22Rv1 (cell line): ENCODE measurements around the gene PRKD1.
"Not testable (repeated sequence)": the region's sequence is repeated elsewhere in the genome, so short reads cannot be mapped to it uniquely, and the experiment has no call there.

Experiments used
- ZFX ChIP-seq: fragments of 450-650 bp; IDR thresholded peaks from 2 replicates; pipeline ENCODE4 v1.6.1; 2017; ENCODE audit warnings: antibody characterized with exemption, borderline replicate concordance
- TF ChIP-seq, protein P1 (sequence below): fragments of 450-650 bp; IDR thresholded peaks from 2 replicates; pipeline ENCODE4 v1.5.1; 2017; ENCODE audit warnings: mild to moderate bottlenecking

GRCh38 chr14:29840369-29840892, 87.2 kb downstream of the PRKD1 start:
- TF ChIP-seq, protein P1, sequence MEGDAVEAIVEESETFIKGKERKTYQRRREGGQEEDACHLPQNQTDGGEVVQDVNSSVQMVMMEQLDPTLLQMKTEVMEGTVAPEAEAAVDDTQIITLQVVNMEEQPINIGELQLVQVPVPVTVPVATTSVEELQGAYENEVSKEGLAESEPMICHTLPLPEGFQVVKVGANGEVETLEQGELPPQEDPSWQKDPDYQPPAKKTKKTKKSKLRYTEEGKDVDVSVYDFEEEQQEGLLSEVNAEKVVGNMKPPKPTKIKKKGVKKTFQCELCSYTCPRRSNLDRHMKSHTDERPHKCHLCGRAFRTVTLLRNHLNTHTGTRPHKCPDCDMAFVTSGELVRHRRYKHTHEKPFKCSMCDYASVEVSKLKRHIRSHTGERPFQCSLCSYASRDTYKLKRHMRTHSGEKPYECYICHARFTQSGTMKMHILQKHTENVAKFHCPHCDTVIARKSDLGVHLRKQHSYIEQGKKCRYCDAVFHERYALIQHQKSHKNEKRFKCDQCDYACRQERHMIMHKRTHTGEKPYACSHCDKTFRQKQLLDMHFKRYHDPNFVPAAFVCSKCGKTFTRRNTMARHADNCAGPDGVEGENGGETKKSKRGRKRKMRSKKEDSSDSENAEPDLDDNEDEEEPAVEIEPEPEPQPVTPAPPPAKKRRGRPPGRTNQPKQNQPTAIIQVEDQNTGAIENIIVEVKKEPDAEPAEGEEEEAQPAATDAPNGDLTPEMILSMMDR, result not testable (repeated sequence)
- TF ChIP-seq ZFX, result not testable (repeated sequence)
